Measurements from ENCODE around the gene LSM6.

- no peak for TF ChIP-seq CTCF (IDR thresholded peaks at IDR 0.05; ENCODE audit: insufficient read depth, low read length, poor library complexity, severe bottlenecking)
- TF ChIP-seq EZH2phosphoT487 (conservative IDR thresholded peaks at IDR 0.05; ENCODE audit: low read length), result no peak
Measured at GRCh38 chr4:146229406-146229805, 53.9 kb downstream of the LSM6 start.

All from SU-DHL-6 (cell line).